Measurements from ENCODE around the gene NR2E1.

NR2E1 gene

DNA sequence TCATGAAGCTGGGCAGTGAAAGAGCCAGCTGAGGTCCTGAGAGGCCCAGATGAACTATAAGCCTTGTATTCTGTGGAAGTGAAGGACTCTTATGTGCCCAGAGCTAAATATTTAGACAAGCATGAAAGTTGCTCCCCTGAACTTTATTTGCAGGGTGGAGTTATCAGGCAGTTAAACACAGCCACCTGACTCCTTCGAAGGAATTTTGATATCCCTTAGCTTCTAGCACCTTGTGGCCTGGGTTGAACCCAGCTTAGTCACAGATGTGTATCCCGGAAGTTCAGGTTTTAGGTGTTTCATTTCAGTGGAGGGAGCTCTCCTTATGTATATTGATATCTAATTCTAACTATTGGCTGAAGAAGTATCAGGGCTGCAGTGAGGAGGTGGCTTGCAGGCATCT, 20.4 kb downstream of the NR2E1 start:
- H3K9ac ChIP-seq (ENCODE audit: low read depth, low read length, poor library complexity, severe bottlenecking), result no peak overlapping the region

DNA sequence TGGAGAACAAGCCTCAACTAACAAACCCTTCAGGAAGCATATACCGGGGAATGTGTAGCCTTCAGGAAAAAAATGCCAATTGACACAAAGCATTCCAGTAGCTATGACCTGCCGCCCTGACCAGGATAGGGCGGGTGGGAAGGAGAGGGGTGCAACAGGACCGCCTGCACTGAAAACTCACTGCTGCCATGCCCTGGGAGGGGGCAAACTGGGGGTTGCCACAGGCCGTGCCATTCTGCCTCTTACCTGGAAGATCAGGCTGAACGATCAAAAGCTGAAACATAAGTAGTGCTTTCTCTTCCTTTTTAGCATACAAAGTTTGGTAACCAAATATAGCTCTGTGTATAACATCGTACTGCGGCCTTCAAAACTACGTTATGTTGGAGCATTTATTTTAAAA, 21.7 kb downstream of the NR2E1 start:
- Histone ChIP-seq H3F3A (ENCODE audit: low read depth) (no peaks in the 10 kb centered on the region), H2AFZ (ENCODE audit: low read length) (no peak overlapping the region), H3K9me3 (ENCODE audit: insufficient read depth, low read depth, low read length) (no peaks in the 10 kb centered on the region), H3K79me2 (ENCODE audit: insufficient read depth, low read length) (no peaks in the 10 kb centered on the region), H3K9me2 (replicated peaks; ENCODE audit: low read depth, low read length) (no peaks in the 10 kb centered on the region), H3K36me3 (ENCODE audit: insufficient read depth, low read length) (no peaks in the 10 kb centered on the region), H3K4me3 (ENCODE audit: low read length, poor library complexity, severe bottlenecking) (no peak overlapping the region), H4K20me1 (ENCODE audit: insufficient read depth, low read length, poor library complexity, severe bottlenecking) (no peaks in the 10 kb centered on the region), H3K4me1 (ENCODE audit: insufficient read depth, low read length, poor library complexity, severe bottlenecking) (no peaks in the 10 kb centered on the region), H3K9ac (ENCODE audit: low read depth, low read length, poor library complexity, severe bottlenecking) (no peak overlapping the region), H3K4me2 (ENCODE audit: low read depth, low read length, poor library complexity, severe bottlenecking) (no peak overlapping the region), H3K27me3 (ENCODE audit: insufficient read depth, low read length, poor library complexity, severe bottlenecking) (no peaks in the 10 kb centered on the region)
- TF ChIP-seq, protein P1, sequence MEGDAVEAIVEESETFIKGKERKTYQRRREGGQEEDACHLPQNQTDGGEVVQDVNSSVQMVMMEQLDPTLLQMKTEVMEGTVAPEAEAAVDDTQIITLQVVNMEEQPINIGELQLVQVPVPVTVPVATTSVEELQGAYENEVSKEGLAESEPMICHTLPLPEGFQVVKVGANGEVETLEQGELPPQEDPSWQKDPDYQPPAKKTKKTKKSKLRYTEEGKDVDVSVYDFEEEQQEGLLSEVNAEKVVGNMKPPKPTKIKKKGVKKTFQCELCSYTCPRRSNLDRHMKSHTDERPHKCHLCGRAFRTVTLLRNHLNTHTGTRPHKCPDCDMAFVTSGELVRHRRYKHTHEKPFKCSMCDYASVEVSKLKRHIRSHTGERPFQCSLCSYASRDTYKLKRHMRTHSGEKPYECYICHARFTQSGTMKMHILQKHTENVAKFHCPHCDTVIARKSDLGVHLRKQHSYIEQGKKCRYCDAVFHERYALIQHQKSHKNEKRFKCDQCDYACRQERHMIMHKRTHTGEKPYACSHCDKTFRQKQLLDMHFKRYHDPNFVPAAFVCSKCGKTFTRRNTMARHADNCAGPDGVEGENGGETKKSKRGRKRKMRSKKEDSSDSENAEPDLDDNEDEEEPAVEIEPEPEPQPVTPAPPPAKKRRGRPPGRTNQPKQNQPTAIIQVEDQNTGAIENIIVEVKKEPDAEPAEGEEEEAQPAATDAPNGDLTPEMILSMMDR (conservative IDR thresholded peaks at IDR 0.05; ENCODE audit: low read length), result no peak
- no peak for TF ChIP-seq EZH2phosphoT487 (IDR thresholded peaks at IDR 0.05; ENCODE audit: borderline replicate concordance)

More for the DNA sequence above, 20.4 kb downstream of the NR2E1 start:
- Histone ChIP-seq H3K4me2 (ENCODE audit: low read depth, low read length, poor library complexity, severe bottlenecking) (no peak overlapping the region), H3K27me3 (ENCODE audit: insufficient read depth, low read length, poor library complexity, severe bottlenecking) (no peaks in the 10 kb centered on the region), H3K4me1 (ENCODE audit: insufficient read depth, low read length, poor library complexity, severe bottlenecking) (no peaks in the 10 kb centered on the region), H3K9me2 (replicated peaks; ENCODE audit: low read depth, low read length) (no peaks in the 10 kb centered on the region), H3K36me3 (ENCODE audit: insufficient read depth, low read length) (no peaks in the 10 kb centered on the region), H2AFZ (ENCODE audit: low read length) (no peak overlapping the region), H3K79me2 (ENCODE audit: insufficient read depth, low read length) (no peaks in the 10 kb centered on the region), H3K9me3 (ENCODE audit: insufficient read depth, low read depth, low read length) (no peaks in the 10 kb centered on the region), H3F3A (ENCODE audit: low read depth) (no peaks in the 10 kb centered on the region), H3K4me3 (ENCODE audit: low read length, poor library complexity, severe bottlenecking) (no peak overlapping the region), H4K20me1 (ENCODE audit: insufficient read depth, low read length, poor library complexity, severe bottlenecking) (no peaks in the 10 kb centered on the region)
- TF ChIP-seq, protein P1 (conservative IDR thresholded peaks at IDR 0.05; ENCODE audit: low read length), result no peak
- TF ChIP-seq EZH2phosphoT487 (IDR thresholded peaks at IDR 0.05; ENCODE audit: borderline replicate concordance), result no peak

DNA sequence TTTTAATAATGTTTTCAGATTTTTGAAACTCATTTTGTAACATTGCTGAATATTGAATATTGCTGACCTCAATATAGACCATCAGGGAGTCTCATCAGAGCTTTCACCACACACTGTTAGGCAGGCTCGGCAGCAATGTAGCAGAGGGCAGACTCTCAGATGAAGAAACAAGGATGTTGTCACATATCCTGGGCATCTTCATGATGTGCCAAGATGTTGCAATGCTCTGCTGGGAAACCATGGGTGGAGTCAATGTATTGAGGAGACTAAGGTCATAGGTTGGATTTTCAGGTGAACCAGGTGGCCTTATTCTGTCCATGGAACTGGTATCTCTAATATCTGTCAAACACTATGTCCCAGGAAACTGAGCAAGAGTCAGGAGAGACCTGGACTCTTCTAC, 27.3 kb downstream of the NR2E1 start:
- Histone ChIP-seq H2AFZ (ENCODE audit: low read length) (no peak overlapping the region), H3K27me3 (ENCODE audit: insufficient read depth, low read length, poor library complexity, severe bottlenecking) (no peaks in the 10 kb centered on the region), H3K9ac (ENCODE audit: low read depth, low read length, poor library complexity, severe bottlenecking) (no peak overlapping the region), H3K9me3 (ENCODE audit: insufficient read depth, low read depth, low read length) (no peaks in the 10 kb centered on the region), H3K9me2 (replicated peaks; ENCODE audit: low read depth, low read length) (no peaks in the 10 kb centered on the region), H3K4me2 (ENCODE audit: low read depth, low read length, poor library complexity, severe bottlenecking) (no peak overlapping the region), H3K79me2 (ENCODE audit: insufficient read depth, low read length) (no peaks in the 10 kb centered on the region), H3F3A (ENCODE audit: low read depth) (no peaks in the 10 kb centered on the region), H3K36me3 (ENCODE audit: insufficient read depth, low read length) (no peaks in the 10 kb centered on the region), H3K4me3 (ENCODE audit: low read length, poor library complexity, severe bottlenecking) (no peak overlapping the region), H4K20me1 (ENCODE audit: insufficient read depth, low read length, poor library complexity, severe bottlenecking) (no peaks in the 10 kb centered on the region), H3K4me1 (ENCODE audit: insufficient read depth, low read length, poor library complexity, severe bottlenecking) (no peaks in the 10 kb centered on the region)
- no peak for TF ChIP-seq EZH2phosphoT487 (IDR thresholded peaks at IDR 0.05; ENCODE audit: borderline replicate concordance)
- TF ChIP-seq, protein P1 (conservative IDR thresholded peaks at IDR 0.05; ENCODE audit: low read length), result no peak
